ENCODE measurements around the gene ZRANB1. TPM values are rescaled to one million over a fixed set of nuclear protein-coding genes. Genes with fewer than 3 reads are reported as not detected.

ZRANB1 gene
- total RNA-seq, 2 experiments from 2014 or later, result 10.7 to 11.2 TPM

DNA sequence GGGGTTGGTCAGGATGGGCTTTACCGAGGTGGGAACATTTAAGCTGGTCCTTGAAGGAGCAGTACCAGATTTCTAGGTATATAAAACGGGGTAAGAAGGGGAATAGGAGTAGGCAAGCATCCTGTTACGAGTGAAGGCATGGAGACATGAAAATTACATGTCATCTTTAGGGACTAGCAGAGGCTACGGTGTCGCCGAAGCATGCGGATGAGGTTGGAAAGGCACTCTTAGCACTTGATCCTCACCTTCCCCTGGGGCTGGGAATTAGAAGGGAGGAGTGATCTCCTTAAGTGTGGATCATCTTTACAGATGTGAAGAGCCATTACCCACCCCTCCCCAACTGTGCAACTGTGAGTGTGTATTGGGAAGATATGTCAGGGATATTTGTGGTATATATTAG is 13.8 kb upstream of the ZRANB1 start:
- POLR2A ChIA-PET, result interaction anchor here (1.2 kb wide), 1 partner anchor 12 kb away, joined by 3 read pairs; no protein-coding TSS in a partner anchor
- H3K36me3 Mint-ChIP-seq (ENCODE audit: low read depth), result peaks cover 22% of the 10 kb centered on the region
- no peak for ATAC-seq
- H3K27me3 Mint-ChIP-seq (ENCODE audit: low read depth), result no peaks in the 10 kb centered on the region
- DNase-seq, result no peak
- peaks cover 4% of the 10 kb centered on the region for H3K9me3 Mint-ChIP-seq (ENCODE audit: insufficient read depth)
- no peak overlapping the region for H3K27ac Mint-ChIP-seq
- H3K4me3 Mint-ChIP-seq, result no peak overlapping the region
- peaks cover 4% of the 10 kb centered on the region for H3K4me1 Mint-ChIP-seq (ENCODE audit: low read depth)
- CTCF ChIA-PET, result no interaction called here

DNA sequence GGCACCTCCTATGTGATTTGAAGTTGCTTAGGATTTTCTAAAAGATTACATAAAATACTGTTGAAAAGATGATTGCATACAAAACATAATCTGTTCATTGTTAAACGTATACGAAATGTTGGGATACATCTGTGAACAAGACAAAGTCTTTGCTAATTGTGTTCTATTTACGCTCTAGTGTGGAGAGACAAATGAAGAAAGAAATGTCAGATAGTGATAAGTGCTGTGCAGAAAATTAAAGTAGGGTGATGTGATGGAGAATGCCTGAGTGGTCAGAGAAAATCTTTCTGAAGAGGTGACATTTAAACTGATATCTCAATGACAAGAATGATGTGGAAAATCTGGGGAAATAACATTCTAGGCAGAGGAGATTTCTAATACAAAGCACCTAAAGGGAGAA is 13.4 kb upstream of the ZRANB1 start:
- no peak for DNase-seq
- no peak overlapping the region for H3K27ac Mint-ChIP-seq
- no peaks in the 10 kb centered on the region for H3K27me3 Mint-ChIP-seq (ENCODE audit: low read depth)
- peaks cover 4% of the 10 kb centered on the region for H3K9me3 Mint-ChIP-seq (ENCODE audit: insufficient read depth)
- H3K4me3 Mint-ChIP-seq, result no peak overlapping the region
- CTCF ChIA-PET, result no interaction called here
- no peak for ATAC-seq
- H3K4me1 Mint-ChIP-seq (ENCODE audit: low read depth), result peaks cover 4% of the 10 kb centered on the region
- peaks cover 20% of the 10 kb centered on the region for H3K36me3 Mint-ChIP-seq (ENCODE audit: low read depth)
- POLR2A ChIA-PET, result interaction anchor here (1.2 kb wide), 1 partner anchor 13 kb away, joined by 3 read pairs; no protein-coding TSS in a partner anchor

GRCh38 chr10:124935946-124936345 is 6.0 kb upstream of the ZRANB1 start:
- Mint-ChIP-seq H3K4me1 (ENCODE audit: low read depth) (peaks cover 7% of the 10 kb centered on the region), H3K27ac (no peak overlapping the region), H3K36me3 (ENCODE audit: low read depth) (peaks cover 8% of the 10 kb centered on the region), H3K27me3 (ENCODE audit: low read depth) (no peaks in the 10 kb centered on the region), H3K9me3 (ENCODE audit: insufficient read depth) (peaks cover 4% of the 10 kb centered on the region), H3K4me3 (no peak overlapping the region)
- ATAC-seq (no peak), DNase-seq (no peak)
- POLR2A ChIA-PET, result no interaction called here
- CTCF ChIA-PET, result interaction anchor here (2.0 kb wide), 1 partner anchor 57 kb away, joined by 5 read pairs; no protein-coding TSS in a partner anchor

DNA sequence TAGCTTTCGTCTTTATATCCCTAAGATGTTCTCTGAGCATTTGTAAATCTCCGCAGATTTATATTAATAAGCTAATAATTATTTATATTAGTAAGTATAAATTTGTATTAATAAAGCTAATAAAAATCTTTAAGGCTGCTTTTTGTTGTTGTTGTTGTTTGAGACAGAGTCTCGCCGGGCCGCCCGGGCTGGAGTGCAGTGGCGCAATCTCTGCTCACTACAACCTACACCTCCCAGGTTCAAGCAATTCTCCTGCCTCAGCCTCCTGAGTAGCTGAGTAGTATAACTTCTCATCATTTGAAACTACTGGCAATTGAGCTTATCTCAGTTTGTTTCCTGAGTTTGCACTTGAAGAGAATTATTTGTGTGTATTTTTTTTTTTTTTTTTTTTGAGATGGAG is 5.1 kb upstream of the ZRANB1 start:
- Mint-ChIP-seq H3K4me1 (ENCODE audit: low read depth) (peaks cover 7% of the 10 kb centered on the region), H3K9me3 (ENCODE audit: insufficient read depth) (peaks cover 2% of the 10 kb centered on the region), H3K27me3 (ENCODE audit: low read depth) (no peaks in the 10 kb centered on the region), H3K27ac (no peak overlapping the region), H3K4me3 (no peak overlapping the region), H3K36me3 (ENCODE audit: low read depth) (peaks cover 5% of the 10 kb centered on the region)
- ChIA-PET CTCF (interaction anchor here (0.7 to 2.0 kb wide), 2 partner anchors 13 to 56 kb away, joined by 4 to 5 read pairs; no protein-coding TSS in a partner anchor), POLR2A (no interaction called here)
- no peak for DNase-seq
- no peak for ATAC-seq

GRCh38 chr10:124939290-124939689 is 2.6 kb upstream of the ZRANB1 start:
- ATAC-seq, result no peak
- POLR2A ChIA-PET, result no interaction called here
- no peak for DNase-seq
- CTCF ChIA-PET, result no interaction called here
- peaks cover 7% of the 10 kb centered on the region for H3K36me3 Mint-ChIP-seq (ENCODE audit: low read depth)
- H3K27me3 Mint-ChIP-seq (ENCODE audit: low read depth), result no peaks in the 10 kb centered on the region
- peaks cover 11% of the 10 kb centered on the region for H3K4me1 Mint-ChIP-seq (ENCODE audit: low read depth)
- H3K4me3 Mint-ChIP-seq, result no peak overlapping the region
- no peaks in the 10 kb centered on the region for H3K9me3 Mint-ChIP-seq (ENCODE audit: insufficient read depth)
- no peak overlapping the region for H3K27ac Mint-ChIP-seq

DNA sequence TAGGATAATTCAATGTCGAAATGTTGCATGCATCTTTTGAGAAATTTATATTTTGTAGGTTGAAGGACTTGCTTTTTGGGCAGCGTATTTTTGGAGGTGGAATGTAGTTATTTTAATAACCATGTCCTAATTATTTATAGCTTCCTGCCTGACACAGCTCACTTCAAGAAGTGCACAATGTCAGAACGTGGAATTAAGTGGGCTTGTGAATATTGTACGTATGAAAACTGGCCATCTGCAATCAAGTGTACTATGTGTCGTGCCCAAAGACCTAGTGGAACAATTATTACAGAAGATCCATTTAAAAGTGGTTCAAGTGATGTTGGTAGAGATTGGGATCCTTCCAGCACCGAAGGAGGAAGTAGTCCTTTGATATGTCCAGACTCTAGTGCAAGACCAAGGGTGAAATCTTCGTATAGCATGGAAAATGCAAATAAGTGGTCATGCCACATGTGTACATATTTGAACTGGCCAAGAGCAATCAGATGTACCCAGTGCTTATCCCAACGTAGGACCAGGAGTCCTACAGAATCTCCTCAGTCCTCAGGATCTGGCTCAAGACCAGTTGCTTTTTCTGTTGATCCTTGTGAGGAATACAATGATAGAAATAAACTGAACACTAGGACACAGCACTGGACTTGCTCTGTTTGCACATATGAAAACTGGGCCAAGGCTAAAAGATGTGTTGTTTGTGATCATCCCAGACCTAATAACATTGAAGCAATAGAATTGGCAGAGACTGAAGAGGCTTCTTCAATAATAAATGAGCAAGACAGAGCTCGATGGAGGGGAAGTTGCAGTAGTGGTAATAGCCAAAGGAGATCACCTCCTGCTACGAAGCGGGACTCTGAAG is 620 bp downstream of the ZRANB1 start:
- no peak for ATAC-seq
- peaks cover 7% of the 10 kb centered on the region for H3K36me3 Mint-ChIP-seq (ENCODE audit: low read depth)
- CTCF ChIA-PET, result no interaction called here
- POLR2A ChIA-PET, result interaction anchor here (0.6 kb wide), 1 partner anchor 141 kb away, joined by 3 read pairs; the partner anchor contains the start of gene ABRAXAS2
- no peaks in the 10 kb centered on the region for H3K27me3 Mint-ChIP-seq (ENCODE audit: low read depth)
- no peak overlapping the region for H3K27ac Mint-ChIP-seq
- DNase-seq, result no peak
- peaks cover 10% of the 10 kb centered on the region for H3K4me1 Mint-ChIP-seq (ENCODE audit: low read depth)
- H3K9me3 Mint-ChIP-seq (ENCODE audit: insufficient read depth), result no peaks in the 10 kb centered on the region
- H3K4me3 Mint-ChIP-seq, result no peak overlapping the region

DNA sequence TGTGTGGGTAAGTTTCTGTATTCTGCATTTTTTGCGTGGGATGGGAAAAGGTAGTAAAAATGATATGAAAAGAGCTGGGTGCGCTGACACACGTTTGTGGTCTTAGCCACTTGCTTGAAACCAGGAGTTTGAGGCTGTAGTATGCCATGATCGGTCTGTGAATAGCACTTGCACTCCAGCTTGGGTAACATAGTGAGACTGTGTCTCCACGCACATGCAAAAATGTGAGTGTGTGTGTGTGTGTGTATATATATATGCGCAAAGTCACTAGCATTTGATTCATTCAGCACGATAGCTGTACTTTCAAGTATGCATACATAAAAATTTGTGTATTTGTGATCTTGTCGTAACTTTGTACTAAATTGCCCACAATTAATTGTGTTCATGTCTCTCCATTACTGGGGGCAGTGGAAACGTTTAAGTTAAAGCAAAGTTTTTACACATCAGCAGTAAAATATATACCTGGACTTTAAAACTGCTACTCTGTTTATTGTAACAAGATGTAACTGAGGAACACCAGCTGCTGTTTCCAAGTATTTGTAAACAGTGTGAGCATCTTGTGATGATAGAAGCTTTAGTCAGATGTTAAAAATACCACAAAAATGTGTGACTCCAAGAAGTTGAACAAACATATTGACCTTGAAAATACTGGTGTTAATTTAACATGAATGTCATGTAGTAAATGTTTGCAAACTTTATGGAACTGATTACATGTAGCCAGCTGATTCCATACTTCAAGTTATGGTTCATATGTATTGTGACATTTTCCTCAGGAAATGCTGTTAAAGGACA is 1.6 kb downstream of the ZRANB1 start:
- ATAC-seq, result no peak
- CTCF ChIA-PET, result no interaction called here
- POLR2A ChIA-PET, result no interaction called here
- H3K27me3 Mint-ChIP-seq (ENCODE audit: low read depth), result no peaks in the 10 kb centered on the region
- H3K36me3 Mint-ChIP-seq (ENCODE audit: low read depth), result peaks cover 10% of the 10 kb centered on the region
- no peak for DNase-seq
- H3K4me3 Mint-ChIP-seq, result no peak overlapping the region
- no peaks in the 10 kb centered on the region for H3K9me3 Mint-ChIP-seq (ENCODE audit: insufficient read depth)
- peaks cover 10% of the 10 kb centered on the region for H3K4me1 Mint-ChIP-seq (ENCODE audit: low read depth)
- H3K27ac Mint-ChIP-seq, result no peak overlapping the region

DNA sequence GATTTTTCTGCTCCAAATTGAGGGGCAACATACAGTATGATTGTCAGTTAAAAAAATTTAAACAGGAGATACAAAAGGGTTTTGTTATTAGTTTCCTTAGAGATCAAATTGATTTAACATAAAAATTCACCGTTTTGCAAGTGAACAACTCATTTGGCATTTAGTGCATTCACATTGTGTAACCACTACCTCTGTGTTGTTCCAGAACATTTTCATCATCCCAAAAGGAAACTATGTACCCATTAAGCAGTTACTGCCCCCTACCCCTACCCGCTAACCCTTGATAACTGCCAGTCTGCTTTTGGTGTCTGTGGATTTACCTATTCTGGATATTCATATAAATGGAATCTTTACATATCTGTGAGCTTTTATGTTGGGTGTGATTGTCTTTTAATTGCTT is 3.1 kb downstream of the ZRANB1 start:
- H3K27ac Mint-ChIP-seq, result no peak overlapping the region

DNA sequence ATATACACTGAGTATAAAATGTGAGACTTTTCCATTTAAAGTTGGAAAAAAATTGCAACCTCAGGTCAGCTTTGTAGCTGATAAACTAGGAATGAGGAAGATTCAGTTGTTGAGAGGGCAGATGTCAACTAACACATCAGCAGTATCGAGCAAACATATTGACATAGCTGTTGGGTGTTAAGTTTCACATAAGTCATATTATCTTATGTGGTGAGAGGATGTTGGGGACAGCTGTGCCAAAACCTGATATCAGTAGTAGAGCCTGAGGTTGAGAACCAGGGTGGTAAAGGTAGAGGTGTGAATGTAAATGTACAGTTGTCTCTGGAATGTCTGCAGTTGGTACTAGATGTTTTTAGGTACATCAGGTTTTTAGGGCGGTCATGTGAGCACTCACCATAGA is 5.0 kb downstream of the ZRANB1 start:
- ATAC-seq, result no peak

More for the DNA sequence above, 3.1 kb downstream of the ZRANB1 start:
- peaks cover 14% of the 10 kb centered on the region for H3K36me3 Mint-ChIP-seq (ENCODE audit: low read depth)
- no peaks in the 10 kb centered on the region for H3K27me3 Mint-ChIP-seq (ENCODE audit: low read depth)
- ChIA-PET POLR2A (no interaction called here), CTCF (no interaction called here)
- no peaks in the 10 kb centered on the region for H3K9me3 Mint-ChIP-seq (ENCODE audit: insufficient read depth)
- H3K4me1 Mint-ChIP-seq (ENCODE audit: low read depth), result peaks cover 10% of the 10 kb centered on the region
- DNase-seq (no peak), ATAC-seq (no peak)
- H3K4me3 Mint-ChIP-seq, result no peak overlapping the region

GRCh38 chr10:124949543-124949942 is 7.6 kb downstream of the ZRANB1 start:
- CTCF ChIA-PET, result no interaction called here
- Mint-ChIP-seq H3K36me3 (ENCODE audit: low read depth) (peaks cover 7% of the 10 kb centered on the region), H3K4me1 (ENCODE audit: low read depth) (peaks cover 5% of the 10 kb centered on the region)

More for the DNA sequence above, 5.0 kb downstream of the ZRANB1 start:
- no peak for DNase-seq
- Mint-ChIP-seq H3K9me3 (ENCODE audit: insufficient read depth) (no peaks in the 10 kb centered on the region), H3K4me1 (ENCODE audit: low read depth) (peaks cover 10% of the 10 kb centered on the region), H3K27me3 (ENCODE audit: low read depth) (no peaks in the 10 kb centered on the region), H3K27ac (no peak overlapping the region), H3K4me3 (no peak overlapping the region), H3K36me3 (ENCODE audit: low read depth) (peaks cover 13% of the 10 kb centered on the region)
- POLR2A ChIA-PET, result no interaction called here
- CTCF ChIA-PET, result no interaction called here

DNA sequence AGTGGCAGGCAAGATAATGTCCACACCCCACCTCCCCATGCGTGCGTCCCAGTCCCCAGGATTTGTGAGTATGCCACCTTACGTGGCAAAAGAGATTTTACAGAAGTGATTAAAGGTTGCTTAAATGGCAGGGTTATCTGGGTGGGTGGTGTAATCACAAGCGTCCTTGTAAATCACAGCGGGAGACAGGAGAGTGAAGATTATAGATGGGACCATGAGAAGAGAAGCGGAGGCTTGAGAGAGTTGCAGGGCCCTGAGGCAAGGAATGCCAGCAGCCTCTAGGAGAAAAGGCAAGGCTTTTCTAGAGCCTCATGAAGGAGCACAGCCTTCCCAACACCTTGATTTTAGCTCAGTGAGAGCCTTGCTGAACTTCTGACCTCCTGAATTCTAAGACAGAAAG is 10.2 kb downstream of the ZRANB1 start:
- H3K27ac Mint-ChIP-seq, result no peak overlapping the region
- peaks cover 7% of the 10 kb centered on the region for H3K36me3 Mint-ChIP-seq (ENCODE audit: low read depth)
- no peaks in the 10 kb centered on the region for H3K9me3 Mint-ChIP-seq (ENCODE audit: insufficient read depth)
- ATAC-seq (no peak), DNase-seq (no peak)
- ChIA-PET CTCF (interaction anchor here (1.2 kb wide), 1 partner anchor 12 kb away, joined by 3 read pairs; no protein-coding TSS in a partner anchor), POLR2A (interaction anchor here (0.6 kb wide), 1 partner anchor 367 kb away, joined by 3 read pairs; no protein-coding TSS in a partner anchor)
- no peak overlapping the region for H3K4me3 Mint-ChIP-seq
- H3K27me3 Mint-ChIP-seq (ENCODE audit: low read depth), result no peaks in the 10 kb centered on the region
- peaks cover 8% of the 10 kb centered on the region for H3K4me1 Mint-ChIP-seq (ENCODE audit: low read depth)

More at GRCh38 chr10:124949543-124949942, 7.6 kb downstream of the ZRANB1 start:
- no peak for DNase-seq
- Mint-ChIP-seq H3K27ac (no peak overlapping the region), H3K27me3 (ENCODE audit: low read depth) (no peaks in the 10 kb centered on the region), H3K4me3 (no peak overlapping the region), H3K9me3 (ENCODE audit: insufficient read depth) (no peaks in the 10 kb centered on the region)
- POLR2A ChIA-PET, result no interaction called here
- no peak for ATAC-seq

GRCh38 chr10:124953421-124953820 is 11.5 kb downstream of the ZRANB1 start:
- Mint-ChIP-seq H3K36me3 (ENCODE audit: low read depth) (peaks cover 3% of the 10 kb centered on the region), H3K9me3 (ENCODE audit: insufficient read depth) (no peaks in the 10 kb centered on the region), H3K4me1 (ENCODE audit: low read depth) (peaks cover 9% of the 10 kb centered on the region), H3K27ac (no peak overlapping the region), H3K4me3 (no peak overlapping the region), H3K27me3 (ENCODE audit: low read depth) (no peaks in the 10 kb centered on the region)
- DNase-seq (no peak), ATAC-seq (no peak)
- POLR2A ChIA-PET, result no interaction called here
- CTCF ChIA-PET, result interaction anchor here (0.8 kb wide), 1 partner anchor 39 kb away, joined by 3 read pairs; no protein-coding TSS in a partner anchor

All from activated CD8-positive, alpha-beta T cell treated with anti-CD3 and anti-CD28 coated beads, Interleukin-2, amount 10 ng/mL, durations not matched to agents 7 days and 5 days (primary cell).